GM18519 (cell line): Measurements from ENCODE around the gene WDHD1.
"Not testable (repeated sequence)": the region's sequence is repeated elsewhere in the genome, so short reads cannot be mapped to it uniquely, and the experiment has no call there.

Experiments used
- ATAC-seq: cut with Tn5 transposase; IDR thresholded peaks from one replicate; pipeline ENCODE4 v1.9.1; 2021; ENCODE audit warnings: mild to moderate bottlenecking, moderate library complexity; ENCODE audit not compliant: unreplicated experiment, low FRiP score

Gene WDHD1

DNA sequence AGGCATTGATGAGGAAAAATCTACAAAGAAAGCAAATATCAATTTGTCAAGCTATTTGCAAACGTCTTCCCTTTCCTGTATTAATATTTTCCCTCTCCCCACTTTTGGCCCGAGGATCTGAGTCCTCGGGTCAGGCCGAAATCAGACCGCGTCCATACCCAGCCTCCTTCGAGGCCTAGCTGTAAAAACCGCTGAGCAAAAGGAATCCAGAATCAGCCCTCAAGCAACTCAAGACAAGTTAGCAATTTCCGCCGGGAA, 24.2 kb upstream of the WDHD1 start:
- peak; percentile 21 for ATAC-seq

DNA sequence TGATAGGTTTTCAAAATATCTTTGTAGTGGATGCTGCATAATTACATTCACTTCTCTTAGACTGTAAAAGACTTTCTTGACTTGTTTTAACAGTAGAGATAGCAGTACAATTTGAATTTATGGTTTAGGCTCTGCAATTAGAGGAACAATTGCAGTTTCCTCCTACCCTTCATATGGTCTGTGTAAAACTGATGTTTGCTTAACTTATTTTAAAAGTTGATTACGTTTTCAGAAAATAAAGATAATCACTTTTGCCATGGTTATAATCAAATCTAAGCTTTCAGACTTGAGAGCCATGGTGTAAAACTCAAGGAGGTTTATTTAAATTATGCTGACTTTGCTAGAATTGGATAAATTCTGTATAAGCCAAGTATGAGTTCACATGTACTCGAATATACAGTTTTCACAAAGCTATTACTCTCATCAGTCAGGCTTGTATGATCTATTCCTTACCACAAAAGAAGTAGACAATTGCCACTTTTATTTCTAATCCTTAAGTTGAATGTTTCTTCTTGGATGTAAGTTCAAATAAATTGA, 22.1 kb upstream of the WDHD1 start:
- ATAC-seq = no peak

DNA sequence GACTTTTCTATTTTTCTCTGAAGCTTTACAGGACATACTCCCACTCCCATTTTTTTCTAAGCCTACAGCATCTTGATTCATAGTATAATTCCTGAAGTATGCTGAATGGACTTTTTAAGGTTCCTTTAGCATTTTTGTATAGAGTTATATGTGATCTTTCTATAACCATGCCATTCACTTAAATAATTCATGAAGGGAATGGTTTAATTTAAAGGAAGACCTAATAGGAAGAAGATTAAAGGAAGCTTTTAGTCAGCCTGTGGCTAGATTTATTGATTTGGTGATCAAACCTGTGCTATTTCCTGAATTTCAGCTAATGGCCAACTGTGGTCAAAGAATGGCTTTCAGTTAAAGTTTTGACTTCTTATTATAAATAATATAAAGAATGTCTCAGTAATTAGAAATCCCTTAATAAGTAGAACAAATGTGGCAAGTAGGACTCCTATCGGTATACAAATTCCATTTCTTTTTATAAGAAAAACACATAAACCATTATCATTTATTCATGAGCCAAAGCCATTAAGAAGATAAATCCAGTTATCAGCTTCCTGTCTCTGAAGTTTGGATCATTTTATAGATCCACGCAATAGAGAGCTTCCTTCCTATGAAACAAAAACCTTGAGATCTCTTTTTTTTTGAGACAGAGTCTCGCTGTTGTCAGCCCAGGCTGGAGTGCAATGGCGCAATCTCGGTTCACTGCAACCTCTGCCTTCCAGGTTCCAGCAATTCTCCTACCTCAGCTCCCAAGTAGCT, 20.6 kb upstream of the WDHD1 start:
- no peak for ATAC-seq

DNA sequence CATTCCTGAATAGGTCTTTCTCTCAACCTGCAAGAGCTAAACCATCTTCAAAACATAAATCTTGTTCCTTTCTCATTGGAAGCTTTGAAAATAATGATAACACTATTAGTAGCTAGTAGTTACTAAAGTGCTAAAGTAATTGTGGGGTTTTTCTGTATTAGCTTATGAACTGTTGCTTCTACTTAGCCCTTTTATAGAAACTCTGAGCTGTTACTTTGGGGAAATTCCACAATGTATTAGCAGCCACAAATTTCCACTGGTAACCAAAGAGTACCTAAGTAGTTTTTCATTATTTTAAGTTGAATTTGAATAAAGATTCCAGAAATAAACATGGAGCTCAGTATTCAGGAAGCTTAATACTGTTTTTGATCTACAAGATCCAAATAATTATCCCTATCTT, 18.2 kb upstream of the WDHD1 start:
- ATAC-seq = no peak

DNA sequence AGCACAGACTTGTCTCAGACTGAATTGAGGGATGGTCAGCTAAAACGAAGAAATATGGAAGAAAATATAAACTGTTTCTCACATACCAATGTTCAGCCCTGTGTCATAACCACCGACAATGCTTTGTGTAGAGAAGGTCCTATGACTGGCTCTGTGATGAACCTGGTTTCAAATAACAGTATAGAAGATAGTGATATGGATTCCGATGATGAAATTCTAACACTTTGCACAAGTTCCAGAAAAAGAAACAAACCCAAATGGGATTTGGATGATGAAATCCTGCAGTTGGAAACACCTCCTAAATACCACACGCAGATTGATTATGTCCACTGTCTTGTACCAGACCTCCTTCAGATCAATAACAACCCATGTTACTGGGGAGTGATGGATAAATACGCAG, 16.6 kb upstream of the WDHD1 start:
- ATAC-seq = no peak

DNA sequence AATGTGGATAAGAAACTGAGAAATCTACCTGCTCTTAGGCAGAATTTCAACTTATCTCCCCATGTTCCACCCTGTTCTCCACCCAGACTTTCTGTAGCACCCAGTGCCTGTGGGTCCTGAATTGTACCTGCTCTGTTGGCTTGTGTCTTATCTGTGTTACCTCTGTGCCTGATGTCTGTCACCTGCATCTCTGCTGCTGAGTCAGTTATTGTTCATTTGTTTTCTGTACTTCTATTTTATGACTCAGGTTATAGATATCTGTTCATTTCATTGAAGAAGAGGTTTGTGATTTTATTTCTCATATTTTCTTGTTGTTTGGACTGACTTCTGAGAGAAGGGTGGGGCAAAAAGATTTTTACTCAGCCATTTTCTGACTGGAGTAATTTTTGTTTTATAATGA, 11.8 kb upstream of the WDHD1 start:
- no peak for ATAC-seq

DNA sequence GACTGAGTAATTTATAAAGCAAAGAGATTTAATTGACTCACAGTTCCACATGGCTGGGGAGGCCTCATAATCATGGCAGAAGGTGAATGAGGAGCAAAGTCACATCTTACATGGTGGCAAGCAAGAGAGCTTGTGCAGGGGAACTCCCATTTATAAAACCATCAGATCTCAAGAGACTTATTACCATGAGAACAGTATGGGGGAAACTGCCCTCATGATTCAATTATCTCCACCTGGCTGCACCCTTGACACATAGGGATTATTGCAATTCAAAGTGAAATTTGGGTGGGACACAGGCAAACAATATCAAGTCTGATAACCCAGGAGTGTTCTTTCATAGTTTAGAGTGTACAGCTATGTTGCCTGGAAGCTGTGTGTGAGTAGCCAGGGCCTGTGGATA, 11.1 kb upstream of the WDHD1 start:
- not testable (repeated sequence) for ATAC-seq

DNA sequence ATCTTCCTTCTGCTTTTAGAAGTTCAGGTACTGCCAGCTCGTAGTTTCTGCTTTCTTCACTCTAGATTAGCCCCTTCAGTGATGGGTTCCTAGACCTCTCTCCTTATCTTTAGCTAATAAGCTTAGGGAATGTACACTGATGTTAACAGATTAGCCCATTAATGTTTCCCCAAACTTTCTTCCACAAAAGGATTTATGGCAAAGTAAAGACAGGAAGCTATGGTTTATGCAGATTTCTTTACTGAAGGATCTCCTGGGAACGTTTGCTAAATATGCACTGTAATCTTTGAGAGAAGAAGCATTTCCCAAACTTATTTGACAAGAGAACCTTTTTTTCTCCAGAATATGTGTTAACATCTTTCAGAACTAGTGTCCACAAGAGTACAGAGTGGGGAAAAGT, 4.3 kb upstream of the WDHD1 start:
- ATAC-seq = no peak

DNA sequence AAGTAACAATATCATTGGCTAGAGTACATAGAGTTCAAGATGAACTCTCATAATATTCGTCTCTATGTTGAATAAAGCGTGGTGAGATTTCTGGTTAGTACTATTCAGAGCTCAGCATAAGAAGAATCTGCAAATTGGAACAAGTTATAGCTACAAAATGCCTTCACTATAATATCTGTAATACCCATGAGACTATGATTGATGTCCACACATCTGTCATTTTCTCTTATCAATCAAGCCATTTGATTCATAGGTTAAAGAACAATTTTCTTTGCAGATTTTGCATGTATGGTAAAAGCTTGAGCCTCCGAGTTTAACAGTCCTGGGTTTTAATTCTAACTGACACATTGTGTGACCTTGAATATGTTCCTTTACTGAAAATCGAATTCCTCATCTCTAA, 1.6 kb upstream of the WDHD1 start:
- no peak for ATAC-seq

DNA sequence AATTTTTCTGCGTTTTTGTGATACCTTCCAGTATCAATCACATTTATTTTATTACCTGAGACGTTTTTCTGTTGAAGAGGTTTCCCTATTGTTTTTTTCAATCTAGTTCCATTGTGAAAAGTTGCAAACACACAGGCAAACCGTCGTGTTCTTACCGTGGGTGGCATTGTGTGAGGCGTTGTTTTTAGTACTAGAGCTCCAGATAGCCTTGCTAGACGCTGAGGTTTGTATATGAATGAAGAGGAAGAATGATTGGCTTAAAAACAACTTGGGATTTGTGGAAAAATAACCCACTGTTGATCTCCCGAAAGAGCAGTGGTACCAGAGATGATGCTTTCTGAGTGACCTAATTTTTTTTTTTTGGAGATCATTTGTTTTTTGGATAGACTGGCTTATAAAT, 1.2 kb upstream of the WDHD1 start:
- no peak for ATAC-seq

DNA sequence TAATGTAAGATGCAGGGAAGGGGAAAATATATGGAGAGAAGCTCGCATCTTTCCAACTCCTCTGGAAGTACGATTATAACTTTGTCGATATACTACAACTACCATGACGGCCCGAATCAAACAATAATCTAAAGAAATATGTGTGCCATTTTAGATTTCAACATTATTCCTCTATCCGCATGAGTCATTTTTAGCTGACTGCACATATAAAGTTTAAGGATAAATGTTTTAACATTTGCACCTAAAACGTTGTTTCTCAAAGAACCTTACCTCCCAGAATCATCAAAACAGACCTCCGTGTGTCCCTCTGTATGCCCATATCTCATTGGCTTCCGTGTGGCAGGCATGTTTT, 482 bp downstream of the WDHD1 start:
- no peak for ATAC-seq

DNA sequence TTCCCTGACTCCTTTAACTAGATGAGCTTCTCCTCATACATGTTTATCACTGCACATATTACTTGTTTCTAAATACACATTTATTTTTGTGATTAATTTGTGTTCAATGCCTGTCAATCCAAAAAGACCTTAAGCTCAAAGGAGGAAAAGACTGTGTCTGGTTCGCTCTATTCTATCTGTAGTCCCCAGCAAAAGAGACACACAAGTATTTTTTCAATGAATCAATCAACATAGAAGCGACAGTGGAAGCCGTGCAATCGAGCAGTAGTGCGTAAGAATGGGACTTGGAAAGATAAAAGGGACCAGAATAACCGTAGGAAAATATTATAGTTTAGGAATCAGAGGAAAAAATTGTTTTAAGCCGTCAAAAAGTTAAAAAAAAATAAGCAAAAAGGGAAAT, 951 bp downstream of the WDHD1 start:
- no peak for ATAC-seq

DNA sequence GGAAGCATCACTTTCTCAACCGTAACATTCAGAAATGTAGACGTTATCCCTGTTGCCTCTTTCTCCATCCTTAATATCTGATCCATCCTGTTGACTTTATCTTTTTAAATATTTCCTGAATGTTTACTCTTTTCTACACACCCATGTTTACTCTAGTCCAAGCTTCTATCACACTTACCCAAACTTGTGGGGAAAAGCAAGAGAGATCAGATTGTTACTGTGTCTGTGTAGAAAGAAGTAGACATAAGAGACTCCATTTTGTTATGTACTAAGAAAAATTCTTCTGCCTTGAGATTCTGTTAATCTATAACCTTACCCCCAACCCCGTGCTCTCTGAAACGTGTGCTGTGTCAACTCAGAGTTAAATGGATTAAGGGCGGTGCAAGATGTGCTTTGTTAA, 2.5 kb downstream of the WDHD1 start:
- not testable (repeated sequence) for ATAC-seq

DNA sequence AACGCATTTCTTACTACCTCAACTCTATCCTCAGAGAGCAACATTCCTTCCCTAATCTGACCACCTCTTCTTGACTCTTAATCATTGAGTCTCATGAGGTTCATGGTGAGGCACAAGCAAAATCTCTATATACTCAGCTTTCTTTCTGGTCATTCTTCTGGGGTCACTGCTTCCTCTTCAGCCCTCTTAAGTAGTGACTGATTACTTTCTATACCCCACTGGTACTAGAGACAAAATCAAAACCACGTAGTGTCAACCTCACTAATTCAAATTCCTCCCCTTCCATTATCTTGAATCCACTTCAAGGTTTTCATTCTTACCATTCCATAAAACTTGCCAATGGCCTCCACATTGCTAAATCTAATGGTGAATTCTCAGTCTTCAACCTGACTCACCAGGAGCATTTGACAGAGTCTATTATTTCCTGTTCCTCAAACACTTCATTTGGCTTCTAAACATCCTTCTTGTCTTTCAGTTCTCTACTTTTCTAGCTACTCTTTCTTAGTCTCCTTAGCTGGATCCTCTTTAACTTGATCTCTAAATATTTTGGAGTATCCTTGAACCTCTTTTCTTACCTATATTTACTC, 6.8 kb downstream of the WDHD1 start:
- ATAC-seq = no peak

DNA sequence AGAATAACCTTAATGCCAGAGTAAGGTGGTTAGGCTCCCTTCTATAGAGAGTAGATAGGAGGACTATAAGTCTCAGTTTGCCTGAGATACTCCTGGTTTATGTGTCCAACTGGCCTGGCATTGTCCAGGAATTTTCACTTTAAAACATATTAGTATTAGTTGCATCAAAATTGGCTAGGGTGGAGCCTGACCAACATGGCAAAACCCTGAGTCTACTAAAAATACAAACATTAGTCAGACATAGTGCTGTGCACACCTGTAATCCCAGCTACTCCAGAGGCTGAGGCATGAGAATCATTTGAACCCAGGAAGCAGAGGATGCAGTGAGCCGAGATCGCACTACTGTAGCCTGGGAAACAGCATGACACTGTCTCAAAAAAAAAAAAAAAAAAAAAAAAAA, 11.9 kb downstream of the WDHD1 start:
- ATAC-seq = no peak

DNA sequence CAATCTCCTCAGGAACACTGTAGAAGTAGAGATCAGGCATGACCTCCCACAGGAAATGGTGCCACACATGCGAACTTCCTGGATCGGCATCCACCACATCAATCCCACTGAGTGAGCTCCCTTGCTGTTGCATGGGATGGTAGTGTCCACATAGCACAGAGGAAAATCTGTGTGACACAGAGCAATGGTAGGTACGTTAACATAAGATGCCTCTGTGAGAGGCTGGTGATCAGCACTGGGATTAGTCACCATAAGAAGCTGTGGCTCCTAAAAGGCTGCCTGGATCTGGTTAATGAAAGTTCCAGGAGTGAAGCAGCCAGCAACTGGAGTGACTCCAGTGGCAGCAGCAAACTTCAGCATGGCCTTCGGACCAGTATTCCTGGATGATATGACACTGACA, 21.8 kb downstream of the WDHD1 start:
- no peak for ATAC-seq

DNA sequence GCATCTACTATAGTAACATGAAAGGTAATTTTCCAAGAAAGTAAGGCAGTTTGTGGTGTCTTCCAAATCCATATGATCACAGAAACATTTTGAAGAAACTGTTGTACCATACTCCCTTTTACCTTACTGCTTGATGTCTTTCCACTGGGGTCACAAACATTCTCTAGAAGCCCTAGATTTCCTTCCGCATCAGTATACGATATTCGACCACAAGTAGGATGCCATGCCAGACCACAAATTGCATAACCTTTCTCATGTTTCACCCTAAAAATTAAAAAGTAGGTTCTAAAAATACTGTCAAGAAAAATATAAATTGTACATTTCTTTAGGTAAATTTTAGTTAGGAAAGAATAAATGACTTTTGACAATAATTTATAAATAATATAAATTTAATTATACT, 26.5 kb downstream of the WDHD1 start:
- ATAC-seq = no peak

DNA sequence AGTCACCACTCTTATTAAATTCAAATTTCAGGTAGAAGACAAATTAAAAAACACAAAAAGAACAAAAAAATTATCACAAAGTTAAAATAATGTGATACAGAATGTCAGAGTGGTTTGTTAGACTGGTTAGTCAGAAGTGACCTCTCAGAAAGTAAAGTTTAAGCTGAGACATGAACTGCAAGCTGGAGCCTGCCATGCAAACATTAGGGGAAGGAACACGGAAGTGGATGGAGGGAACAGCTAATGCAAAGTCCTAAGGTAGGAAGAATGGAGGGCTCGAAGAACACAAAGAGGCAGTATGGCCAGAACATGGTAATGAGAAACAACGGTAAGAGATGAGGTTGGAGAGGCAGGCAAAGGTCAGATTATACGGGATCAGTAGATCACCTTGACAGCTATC, 41.7 kb downstream of the WDHD1 start:
- no peak for ATAC-seq

DNA sequence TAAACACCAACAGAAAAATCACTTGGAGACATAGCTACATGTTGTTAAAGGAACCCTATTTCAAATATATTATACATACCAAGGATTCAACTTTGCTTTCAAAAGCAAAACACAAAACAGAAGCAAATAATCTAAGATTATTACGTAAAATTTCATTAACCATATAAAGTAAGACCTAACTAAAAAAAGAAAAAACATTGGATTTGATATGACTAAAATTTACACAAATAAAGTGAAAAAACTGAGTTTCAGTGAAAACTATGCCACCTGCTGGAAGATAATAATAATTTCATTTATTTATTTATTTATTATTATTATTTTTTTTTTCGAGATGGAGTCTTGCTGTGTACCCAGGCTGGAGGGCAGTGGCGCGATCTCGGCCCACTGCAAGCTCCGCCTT, 45.2 kb downstream of the WDHD1 start:
- ATAC-seq = no peak

DNA sequence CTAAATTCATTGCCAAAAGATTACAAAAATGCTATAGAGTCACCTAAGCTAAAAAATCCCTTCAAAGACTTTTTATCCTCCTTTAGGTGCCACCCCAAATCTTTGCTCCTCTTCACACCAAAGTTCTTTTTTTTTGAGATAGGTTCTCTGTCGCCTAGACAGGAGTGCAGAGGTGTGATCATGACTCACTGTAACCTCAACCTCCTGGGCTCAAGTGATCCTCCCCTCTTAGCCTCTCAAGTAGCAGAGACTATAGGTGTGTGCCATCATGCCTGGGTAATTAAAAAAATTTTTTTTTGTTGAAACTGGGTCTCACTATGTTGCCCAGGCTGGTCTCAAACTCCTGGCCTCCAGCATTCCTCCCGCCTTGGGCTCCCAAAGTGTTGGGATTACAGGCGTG, 47.9 kb downstream of the WDHD1 start:
- no peak for ATAC-seq

DNA sequence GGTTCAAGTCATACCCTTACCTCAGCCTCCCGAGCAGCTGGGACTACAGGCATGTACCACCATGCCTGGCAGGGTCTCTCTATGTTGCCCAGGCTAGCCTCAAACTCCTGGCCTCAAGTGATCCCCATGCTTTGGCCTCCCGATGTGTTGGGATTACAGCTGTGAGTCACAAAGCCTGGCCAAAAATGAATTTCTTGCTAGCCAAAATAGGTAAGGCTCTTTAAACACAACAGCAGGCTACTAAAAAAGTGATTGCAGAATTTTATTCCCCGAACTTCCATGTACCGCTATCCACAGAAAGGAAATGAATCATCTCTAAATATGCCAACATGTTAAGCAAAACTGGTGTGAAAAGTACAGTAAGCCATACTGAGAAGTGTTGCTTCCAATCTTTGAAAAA, 50.6 kb downstream of the WDHD1 start:
- ATAC-seq = no peak

DNA sequence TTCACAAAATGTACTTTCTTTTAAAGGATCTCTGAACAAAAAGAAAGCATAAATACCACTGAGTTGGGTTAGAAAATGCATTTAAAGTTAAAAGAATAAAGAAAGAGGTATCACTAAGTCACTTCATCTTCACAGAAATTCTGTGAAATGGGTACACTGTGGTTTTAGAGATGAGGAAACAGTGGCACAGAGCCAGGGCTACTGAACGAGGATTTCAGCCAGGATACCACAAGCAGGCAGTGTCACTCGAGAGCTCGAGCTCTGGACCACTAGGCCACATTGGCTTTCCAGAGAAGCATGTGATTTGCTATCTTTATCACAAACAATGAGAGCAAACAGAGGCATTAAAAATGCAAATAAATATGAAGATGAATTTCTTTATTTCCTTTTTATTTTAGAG, 51.0 kb downstream of the WDHD1 start:
- ATAC-seq = no peak
